Measurements from ENCODE around the gene TRIM9. TPM values are rescaled to one million over a fixed set of nuclear protein-coding genes. Genes with fewer than 3 reads are reported as not detected.

Gene TRIM9
- total RNA-seq, 1 experiment from 2014 or later = 2.6 TPM

DNA sequence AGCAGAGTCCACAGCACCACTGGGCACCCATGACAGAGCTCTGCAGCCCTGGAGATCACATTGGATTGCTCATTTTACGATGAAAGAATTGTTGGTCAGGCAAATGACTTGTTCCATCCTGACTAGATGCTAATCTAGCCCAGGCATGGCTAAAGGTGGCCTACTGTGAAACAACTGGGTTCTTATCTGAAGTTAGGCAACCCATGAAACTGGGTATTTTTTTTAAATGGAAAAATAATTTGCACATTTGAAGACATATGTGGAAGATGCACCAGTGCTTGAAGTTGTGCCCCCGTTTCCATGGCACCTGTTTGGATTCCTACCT, 158.9 kb downstream of the TRIM9 start:
- H3K4me3 ChIP-seq (ENCODE audit: low read length) = no peak overlapping the region
- no peaks in the 10 kb centered on the region for H3K9me3 ChIP-seq (ENCODE audit: low read length)
- no peak overlapping the region for H3K9ac ChIP-seq (ENCODE audit: low read length)
- no peak overlapping the region for H3K4me2 ChIP-seq (ENCODE audit: low read length)
- ChIA-PET POLR2A (ENCODE audit: unreplicated experiment) (no interaction called here), CTCF (no interaction called here)
- H3K27ac ChIP-seq (ENCODE audit: low read length) = no peak overlapping the region
- H3K4me1 ChIP-seq (ENCODE audit: insufficient read depth, low read length) = peaks cover 30% of the 10 kb centered on the region
- peaks cover 6% of the 10 kb centered on the region for H3F3A ChIP-seq (ENCODE audit: low read length, unreplicated experiment)
- no peak overlapping the region for H2AFZ ChIP-seq (ENCODE audit: low read length)
- no peak for ATAC-seq
- no TSS peak for BruUV-seq (replicated peaks)
- no peaks in the 10 kb centered on the region for H3K9me2 ChIP-seq (replicated peaks; ENCODE audit: low read length)
- intact Hi-C loops (cut with micrococcal nuclease) = loop anchor here (5.0 kb wide), 1 partner anchor 39 kb away; no protein-coding TSS in a partner anchor
- no peaks in the 10 kb centered on the region for H4K20me1 ChIP-seq (ENCODE audit: low read length)
- no peaks in the 10 kb centered on the region for H3K27me3 ChIP-seq (ENCODE audit: low read length)
- peaks cover 38% of the 10 kb centered on the region for H3K36me3 ChIP-seq (ENCODE audit: low read depth, low read length)
- peaks cover 10% of the 10 kb centered on the region; the same call in 1 of the 2 replicates for H3K79me2 ChIP-seq (ENCODE audit: low read length)
- DNase-seq = no peak
- TF ChIP-seq EZH2 (IDR thresholded peaks at IDR 0.05; ENCODE audit: low read length, unreplicated experiment) = no peak
- TF ChIP-seq, protein P1, sequence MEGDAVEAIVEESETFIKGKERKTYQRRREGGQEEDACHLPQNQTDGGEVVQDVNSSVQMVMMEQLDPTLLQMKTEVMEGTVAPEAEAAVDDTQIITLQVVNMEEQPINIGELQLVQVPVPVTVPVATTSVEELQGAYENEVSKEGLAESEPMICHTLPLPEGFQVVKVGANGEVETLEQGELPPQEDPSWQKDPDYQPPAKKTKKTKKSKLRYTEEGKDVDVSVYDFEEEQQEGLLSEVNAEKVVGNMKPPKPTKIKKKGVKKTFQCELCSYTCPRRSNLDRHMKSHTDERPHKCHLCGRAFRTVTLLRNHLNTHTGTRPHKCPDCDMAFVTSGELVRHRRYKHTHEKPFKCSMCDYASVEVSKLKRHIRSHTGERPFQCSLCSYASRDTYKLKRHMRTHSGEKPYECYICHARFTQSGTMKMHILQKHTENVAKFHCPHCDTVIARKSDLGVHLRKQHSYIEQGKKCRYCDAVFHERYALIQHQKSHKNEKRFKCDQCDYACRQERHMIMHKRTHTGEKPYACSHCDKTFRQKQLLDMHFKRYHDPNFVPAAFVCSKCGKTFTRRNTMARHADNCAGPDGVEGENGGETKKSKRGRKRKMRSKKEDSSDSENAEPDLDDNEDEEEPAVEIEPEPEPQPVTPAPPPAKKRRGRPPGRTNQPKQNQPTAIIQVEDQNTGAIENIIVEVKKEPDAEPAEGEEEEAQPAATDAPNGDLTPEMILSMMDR (conservative IDR thresholded peaks at IDR 0.05; ENCODE audit: low read depth, low read length) = no peak
- no peak for TF ChIP-seq EZH2phosphoT487 (IDR thresholded peaks at IDR 0.05; ENCODE audit: borderline replicate concordance, low read length)

DNA sequence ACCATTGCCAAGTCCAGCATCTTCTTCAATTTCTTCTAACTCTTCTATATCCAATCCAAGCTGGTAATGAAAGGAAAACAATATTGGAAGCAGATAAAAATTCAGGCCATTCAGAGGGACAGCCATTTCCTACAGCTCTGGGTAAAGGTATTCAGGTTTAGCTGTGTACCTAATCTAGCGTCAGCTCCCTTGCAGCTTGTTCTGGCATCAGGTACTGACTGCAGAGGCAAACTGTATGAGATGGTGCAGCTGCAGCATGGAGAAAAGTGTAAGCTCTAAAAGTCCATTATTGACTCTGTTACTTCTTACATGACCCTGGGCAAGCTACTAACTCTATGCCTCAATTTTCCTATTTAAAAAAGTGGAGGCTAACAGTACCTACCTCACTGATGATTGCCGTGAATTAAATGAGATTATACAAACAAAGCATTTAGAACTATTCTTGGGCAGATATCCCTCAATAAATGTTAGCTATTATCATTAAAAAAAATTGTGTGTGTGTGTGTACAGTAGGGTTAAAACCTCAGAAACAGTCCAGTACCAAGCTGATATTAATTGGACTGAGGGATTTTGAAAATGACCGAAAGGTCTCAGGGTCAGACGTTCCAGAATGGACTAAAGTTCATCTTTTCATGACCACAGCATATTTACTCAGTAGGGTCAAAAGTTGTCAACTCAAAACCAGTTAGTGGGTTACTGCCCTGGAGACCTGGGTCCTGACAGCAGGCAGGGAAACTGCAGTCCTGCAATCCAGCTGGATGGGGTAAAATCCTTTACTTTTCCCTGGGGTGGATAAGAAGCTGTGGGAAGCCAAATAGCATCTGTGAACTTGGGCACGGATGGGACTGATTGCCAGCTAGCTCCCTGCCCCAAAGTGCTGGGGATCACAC, 159.5 kb downstream of the TRIM9 start:
- intact Hi-C loops (cut with micrococcal nuclease) = loop anchor here (5.0 kb wide), 1 partner anchor 38 kb away; no protein-coding TSS in a partner anchor
- POLR2A ChIA-PET (ENCODE audit: unreplicated experiment) = no interaction called here
- Histone ChIP-seq H3K9me3 (ENCODE audit: low read length) (no peaks in the 10 kb centered on the region), H3K9ac (ENCODE audit: low read length) (no peak overlapping the region), H3K4me1 (ENCODE audit: insufficient read depth, low read length) (peaks cover 30% of the 10 kb centered on the region), H3K27me3 (ENCODE audit: low read length) (no peaks in the 10 kb centered on the region), H3K36me3 (ENCODE audit: low read depth, low read length) (peaks cover 42% of the 10 kb centered on the region), H4K20me1 (ENCODE audit: low read length) (no peaks in the 10 kb centered on the region), H3K27ac (ENCODE audit: low read length) (no peak overlapping the region), H2AFZ (ENCODE audit: low read length) (no peak overlapping the region), H3K4me3 (ENCODE audit: low read length) (no peak overlapping the region), H3K9me2 (replicated peaks; ENCODE audit: low read length) (no peaks in the 10 kb centered on the region), H3F3A (ENCODE audit: low read length, unreplicated experiment) (peaks cover 6% of the 10 kb centered on the region), H3K79me2 (ENCODE audit: low read length) (peaks cover 8% of the 10 kb centered on the region; the same call in 1 of the 2 replicates), H3K4me2 (ENCODE audit: low read length) (no peak overlapping the region)
- no peak for DNase-seq
- BruUV-seq (replicated peaks) = no TSS peak
- TF ChIP-seq EZH2phosphoT487 (IDR thresholded peaks at IDR 0.05; ENCODE audit: borderline replicate concordance, low read length) = no peak
- ATAC-seq = no peak
- CTCF ChIA-PET = no interaction called here

DNA sequence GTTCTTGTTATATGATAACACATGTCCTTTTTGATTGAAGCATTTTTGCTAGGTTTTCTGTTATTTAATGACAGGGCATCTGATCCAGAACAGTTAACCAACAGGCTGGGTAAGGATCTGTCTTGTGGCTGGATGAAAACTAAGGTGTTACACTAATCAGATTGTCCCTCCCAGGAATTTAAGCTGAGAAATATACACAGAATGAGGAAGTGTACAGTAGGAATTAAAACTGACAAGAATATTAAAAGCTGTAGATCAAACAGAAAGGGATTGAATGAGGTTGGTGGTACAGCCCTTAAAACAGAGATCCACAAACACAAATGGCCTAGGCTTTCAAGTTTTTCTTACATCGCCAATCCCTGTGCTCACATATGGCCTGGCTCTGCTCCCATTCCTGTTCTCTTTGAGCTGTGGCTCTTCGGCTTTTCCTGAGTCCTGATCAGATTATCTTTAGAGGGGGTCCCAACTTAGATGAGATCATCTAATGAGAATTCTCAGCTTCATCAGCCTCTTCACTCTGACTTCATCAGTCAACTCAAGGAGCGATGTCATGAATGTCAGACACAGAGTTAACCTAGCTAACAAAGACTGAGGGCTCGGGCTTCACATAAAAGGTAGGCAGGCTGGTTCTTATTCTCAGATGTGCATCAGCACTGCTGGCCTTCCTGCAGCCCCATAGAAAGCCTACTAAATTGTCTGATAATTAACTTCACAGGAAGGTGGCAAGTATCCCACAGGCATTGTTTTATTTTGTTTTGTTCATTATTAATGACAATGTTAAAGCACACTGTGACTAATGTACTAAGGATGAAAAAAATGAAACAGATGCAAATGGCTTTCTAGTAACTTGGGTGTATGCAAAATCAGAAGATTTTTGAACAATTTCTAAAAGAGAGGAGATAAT, 162.1 kb downstream of the TRIM9 start:
- no peak overlapping the region for H3K4me2 ChIP-seq (ENCODE audit: low read length)
- ATAC-seq (no peak), DNase-seq (no peak)
- no peaks in the 10 kb centered on the region for H3K27me3 ChIP-seq (ENCODE audit: low read length)
- no peaks in the 10 kb centered on the region for H4K20me1 ChIP-seq (ENCODE audit: low read length)
- no peaks in the 10 kb centered on the region for H3K79me2 ChIP-seq (ENCODE audit: low read length)
- no peak overlapping the region for H3K27ac ChIP-seq (ENCODE audit: low read length)
- peaks cover 4% of the 10 kb centered on the region for H3F3A ChIP-seq (ENCODE audit: low read length, unreplicated experiment)
- POLR2A ChIA-PET (ENCODE audit: unreplicated experiment) = no interaction called here
- H3K4me3 ChIP-seq (ENCODE audit: low read length) = no peak overlapping the region
- H3K4me1 ChIP-seq (ENCODE audit: insufficient read depth, low read length) = peaks cover 18% of the 10 kb centered on the region
- H2AFZ ChIP-seq (ENCODE audit: low read length) = no peak overlapping the region
- H3K9me2 ChIP-seq (replicated peaks; ENCODE audit: low read length) = no peaks in the 10 kb centered on the region
- intact Hi-C loops (cut with micrococcal nuclease) = no loop called here
- no peak overlapping the region for H3K9ac ChIP-seq (ENCODE audit: low read length)
- CTCF ChIA-PET = no interaction called here
- peaks cover 48% of the 10 kb centered on the region for H3K36me3 ChIP-seq (ENCODE audit: low read depth, low read length)
- no TSS peak for BruUV-seq (replicated peaks)
- TF ChIP-seq EZH2phosphoT487 (IDR thresholded peaks at IDR 0.05; ENCODE audit: borderline replicate concordance, low read length) = no peak
- TF ChIP-seq EZH2 (IDR thresholded peaks at IDR 0.05; ENCODE audit: low read length, unreplicated experiment) = no peak
- TF ChIP-seq, protein P1 (conservative IDR thresholded peaks at IDR 0.05; ENCODE audit: low read depth, low read length) = no peak
- H3K9me3 ChIP-seq (ENCODE audit: low read length) = no peaks in the 10 kb centered on the region
